Lower leg skin (tissue), 3 donors: ENCODE measurements around the gene FNDC3B.

Experiments used
- CTCF ChIP-seq, 3 donors: fragments of 450-650 bp; IDR thresholded peaks; one replicate each; pipeline ENCODE4 v1.5.1; 2016; ENCODE audit warnings: antibody characterized with exemption in 3 of 3, mild to moderate bottlenecking in 3 of 3, moderate library complexity in 2 of 3
- POLR2A ChIP-seq, 2 donors: fragments of 450-650 bp; IDR thresholded peaks; one replicate each; pipeline ENCODE4 v1.6.1; 2016 to 2017; ENCODE audit warnings: antibody characterized with exemption in 2 of 2, mild to moderate bottlenecking in 1 of 2, moderate library complexity in 1 of 2

GRCh38 chr3:172132721-172133311, 93.4 kb downstream of the FNDC3B start:
- TF ChIP-seq CTCF (IDR thresholded peaks at IDR 0.05) (no peak), POLR2A (IDR thresholded peaks at IDR 0.05) (no peak)
